ENCODE data around the gene COG2.
"Not testable (repeated sequence)": the region's sequence is repeated elsewhere in the genome, so short reads cannot be mapped to it uniquely, and the experiment has no call there.

Gene COG2

DNA sequence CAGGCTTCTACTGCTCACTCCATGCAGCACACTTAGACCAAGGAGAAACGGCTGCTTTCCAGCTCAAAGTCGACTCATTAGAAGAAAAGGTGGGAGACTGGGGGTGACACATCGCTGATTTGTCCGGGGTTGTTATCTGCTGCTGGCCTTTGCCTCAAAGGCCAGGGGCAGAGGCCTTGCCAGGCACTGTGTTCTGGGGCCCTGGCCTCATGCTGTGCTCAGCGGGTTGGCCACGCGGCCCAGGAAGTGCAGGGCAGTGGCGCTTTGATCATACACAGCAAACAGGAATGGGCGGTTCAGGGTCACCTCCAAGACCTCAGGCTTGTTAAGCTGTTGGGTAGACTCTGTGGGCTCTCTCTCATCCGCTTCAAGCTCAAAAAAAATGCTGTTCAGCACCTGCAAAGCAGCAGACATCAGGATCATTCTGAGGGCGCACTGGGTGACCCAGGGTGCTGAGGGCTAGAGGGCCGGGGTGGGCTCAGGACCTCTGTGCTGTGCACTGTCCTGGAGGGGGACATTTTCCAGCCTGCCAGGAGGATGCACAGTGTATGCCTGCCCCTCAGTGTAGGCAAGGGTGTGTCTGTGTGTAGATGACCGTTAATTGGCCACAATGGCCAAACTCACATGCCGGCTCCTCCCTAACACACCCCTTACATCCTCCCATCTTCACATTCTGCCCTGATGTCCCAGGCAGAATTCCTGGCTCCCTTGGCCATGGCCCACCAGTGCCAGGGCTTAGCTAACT is 60.8 kb downstream of the COG2 start:
- DNase-seq, result peak; percentile 37

DNA sequence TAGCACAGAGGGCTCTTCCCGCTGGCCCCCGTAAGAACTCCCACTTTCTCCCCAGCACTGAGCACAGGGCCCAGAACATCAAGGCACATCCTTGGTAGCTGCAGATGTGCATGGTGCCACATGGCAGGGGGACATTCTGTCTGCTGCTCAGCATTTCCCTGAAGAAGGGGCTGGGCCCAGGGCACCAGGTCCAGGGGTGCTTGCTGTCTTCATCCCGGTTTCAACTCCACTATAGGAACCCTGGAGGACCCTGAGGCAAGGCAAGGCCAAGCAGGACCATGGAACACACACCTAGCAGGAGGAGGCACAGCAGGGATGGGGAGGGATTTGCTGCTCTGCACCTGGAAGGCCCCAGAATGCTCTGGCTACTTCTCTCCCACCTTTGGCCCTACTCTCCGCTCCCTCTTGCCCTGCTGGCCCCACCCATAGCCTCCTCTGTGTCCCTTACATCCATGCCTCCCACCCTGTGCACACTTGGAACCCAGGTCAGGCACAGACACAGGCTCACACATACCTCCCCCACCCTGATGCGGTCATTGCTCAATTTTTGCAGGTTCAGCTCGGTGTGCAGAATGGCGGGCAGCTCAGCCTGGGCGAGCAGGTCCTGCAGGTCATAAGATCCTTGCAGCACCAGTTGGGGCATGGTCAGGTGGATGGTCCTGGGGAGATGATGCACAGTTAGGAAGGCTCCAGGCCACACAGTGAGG is 61.6 kb downstream of the COG2 start:
- no peak for DNase-seq

DNA sequence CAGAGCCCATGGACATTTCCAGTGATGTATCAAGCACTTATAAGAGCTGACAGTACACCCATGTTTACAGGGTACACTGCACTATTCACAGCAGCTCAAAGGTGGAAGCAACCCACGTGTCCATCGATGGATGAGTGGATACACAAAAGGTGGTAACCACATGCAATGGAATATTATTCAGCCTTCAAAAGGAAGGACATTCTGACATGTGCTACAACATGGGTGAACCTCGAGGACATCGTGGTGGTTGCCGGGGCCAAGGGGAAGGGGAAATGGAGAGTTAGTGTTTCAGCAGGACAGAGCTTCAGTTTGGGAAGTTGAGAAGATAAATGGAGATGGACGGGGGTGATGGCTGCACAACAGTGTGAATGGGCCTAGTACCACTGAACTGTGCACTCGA is 62.5 kb downstream of the COG2 start:
- no peak for DNase-seq

DNA sequence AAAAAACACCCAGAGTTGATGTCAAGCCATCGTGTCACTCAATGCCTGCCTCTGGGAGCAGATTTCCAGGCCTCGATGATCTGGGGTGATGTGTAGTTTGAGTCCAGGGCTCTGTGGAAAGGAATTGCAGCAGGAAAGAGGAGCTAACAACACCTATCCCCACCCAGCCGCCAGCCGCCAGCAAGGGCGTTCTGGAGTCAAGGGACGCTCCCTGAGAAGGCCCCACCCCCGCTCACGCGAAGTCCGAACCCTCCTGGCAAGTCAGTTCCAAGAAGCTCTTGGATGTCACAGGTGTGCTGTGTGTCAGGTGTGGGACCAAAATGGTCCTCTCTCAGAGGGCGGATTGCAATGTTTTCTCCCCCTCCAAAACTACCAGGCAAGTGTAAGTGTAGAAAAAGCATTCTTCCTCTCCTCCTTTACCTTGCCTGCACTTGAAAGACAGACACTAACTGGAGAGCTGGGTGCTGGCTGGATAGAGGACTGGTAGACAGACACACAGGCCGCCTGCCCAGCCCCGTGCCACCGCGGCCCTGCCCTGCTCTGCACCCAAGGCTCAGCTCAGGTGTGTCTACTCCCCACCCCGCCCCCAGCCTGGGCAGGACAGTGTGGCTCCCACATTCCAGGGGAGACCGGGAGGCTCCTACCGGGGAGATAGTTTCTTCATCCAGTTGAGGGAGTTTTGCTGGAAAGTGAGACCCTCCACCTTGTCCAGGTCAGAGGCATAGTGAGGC is 63.2 kb downstream of the COG2 start:
- no peak for DNase-seq

DNA sequence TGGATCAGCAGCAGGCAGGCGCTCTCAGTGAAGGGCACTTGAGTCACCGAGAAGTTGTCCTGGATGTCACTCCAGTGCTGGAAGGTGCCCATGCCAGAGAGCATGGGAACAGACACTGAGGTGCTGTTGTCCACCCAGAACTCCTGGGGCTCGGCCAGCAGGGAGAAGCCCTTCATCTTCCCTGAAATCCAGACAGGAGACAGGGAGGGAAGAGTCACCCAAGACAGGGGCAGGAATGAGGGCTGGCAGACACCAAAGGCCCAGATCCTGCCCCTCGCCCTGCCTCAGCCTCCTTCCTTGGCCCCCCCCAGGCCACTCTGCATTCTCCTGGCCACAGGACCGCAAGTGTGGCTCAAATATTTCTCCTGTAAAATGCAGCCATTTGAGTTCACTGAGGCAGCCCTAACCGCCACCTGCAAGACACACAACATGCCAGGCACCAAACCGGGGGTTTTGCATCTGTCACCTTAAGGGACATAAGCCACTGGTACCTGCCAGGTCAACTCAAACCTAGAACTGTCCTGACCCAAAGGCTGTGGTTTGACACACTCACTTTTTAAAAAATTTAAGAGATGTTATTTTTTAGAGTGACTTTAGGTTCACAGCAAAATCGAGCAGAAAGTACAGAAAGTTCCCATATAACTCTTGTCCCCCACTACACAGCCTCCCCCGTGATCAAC is 63.9 kb downstream of the COG2 start:
- no peak for DNase-seq

DNA sequence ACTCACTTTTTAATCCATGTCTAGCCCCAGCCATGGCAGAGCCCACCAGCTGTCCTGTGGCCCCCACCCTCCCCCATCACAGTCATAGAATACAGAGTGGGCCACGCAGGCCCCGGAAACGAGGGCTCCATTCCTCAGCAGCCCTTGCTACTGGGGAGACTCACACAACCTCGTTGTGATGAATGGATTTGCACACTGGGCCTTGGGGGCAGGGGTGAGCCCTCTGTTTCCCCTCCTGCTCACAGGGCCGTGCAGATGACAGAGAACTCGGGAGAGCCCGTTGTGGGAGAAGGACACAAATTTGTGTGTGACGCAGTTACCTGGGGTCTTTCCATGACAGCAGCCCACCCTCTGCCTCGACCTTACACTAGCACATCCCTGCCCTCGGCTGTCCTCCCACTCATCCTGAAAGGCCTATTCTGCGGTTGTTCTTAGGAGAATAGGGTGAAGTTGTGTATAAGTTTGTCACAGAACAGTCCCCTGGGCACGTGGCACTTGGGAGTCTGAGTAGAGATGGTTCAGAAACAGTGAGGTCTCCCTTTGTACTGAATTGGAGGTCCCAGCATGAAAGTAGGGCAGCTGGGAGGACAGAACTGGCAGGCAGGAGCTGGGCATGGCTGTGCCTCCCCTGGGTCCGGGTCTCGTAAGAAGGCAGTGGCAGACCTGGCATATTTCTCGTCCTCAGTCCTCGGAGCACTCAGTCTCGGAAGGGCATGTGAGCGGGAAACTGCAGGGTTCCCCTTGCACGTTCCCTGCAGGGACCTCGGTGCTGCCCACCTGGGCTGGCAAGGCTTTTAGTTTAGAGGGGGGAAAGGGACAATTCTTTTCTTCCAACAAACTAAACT is 64.8 kb downstream of the COG2 start:
- DNase-seq, result no peak

DNA sequence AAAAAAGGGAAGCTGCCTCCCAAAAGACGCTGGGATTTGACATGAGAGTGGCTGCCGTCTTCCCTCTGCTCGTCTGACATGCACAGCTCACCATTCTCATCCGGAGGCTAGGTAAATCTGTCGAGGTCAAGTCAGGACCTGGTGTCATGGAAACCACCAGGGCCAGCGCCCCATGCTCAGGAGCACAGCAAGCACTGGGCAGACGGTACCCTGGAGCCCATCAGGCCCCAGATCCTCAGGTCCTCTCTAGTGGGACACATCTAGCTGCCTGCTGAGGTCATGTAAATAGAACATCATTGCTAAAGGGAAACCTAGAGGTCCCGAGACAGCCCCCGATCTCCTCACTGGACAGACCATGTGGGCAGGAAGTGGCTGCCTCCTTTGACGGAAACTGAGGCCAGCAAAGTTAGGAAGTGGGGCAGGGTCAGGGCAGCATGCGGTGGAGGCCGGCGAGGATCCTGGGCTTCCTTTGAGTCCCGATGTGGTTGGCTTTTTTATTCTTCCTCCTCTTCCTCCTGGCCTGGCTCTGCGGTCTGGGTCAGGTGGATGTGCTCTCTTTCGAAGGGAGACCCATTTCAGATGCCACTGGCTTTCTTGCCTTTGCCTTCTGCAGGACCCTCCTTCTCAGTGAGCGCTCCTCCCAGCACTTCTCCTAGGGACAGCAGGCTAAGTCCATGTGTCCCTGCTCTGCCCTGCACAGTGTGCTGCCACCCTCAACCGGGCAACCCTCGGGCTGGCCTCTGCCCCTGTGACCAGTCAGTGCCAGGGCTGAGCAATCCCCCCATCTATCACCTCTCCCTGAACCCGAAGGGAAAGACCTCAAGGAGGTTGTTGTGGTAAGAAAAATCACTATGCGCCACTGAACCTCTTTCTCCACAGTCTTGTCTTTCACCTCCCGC is 65.7 kb downstream of the COG2 start:
- no peak for DNase-seq

- DNase-seq, result no peak
These were observed 66.6 kb downstream of the COG2 start for GRCh38 chr1:230708631-230709580.

- DNase-seq, result no peak
These were observed 67.6 kb downstream of the COG2 start for GRCh38 chr1:230709619-230710542.

DNA sequence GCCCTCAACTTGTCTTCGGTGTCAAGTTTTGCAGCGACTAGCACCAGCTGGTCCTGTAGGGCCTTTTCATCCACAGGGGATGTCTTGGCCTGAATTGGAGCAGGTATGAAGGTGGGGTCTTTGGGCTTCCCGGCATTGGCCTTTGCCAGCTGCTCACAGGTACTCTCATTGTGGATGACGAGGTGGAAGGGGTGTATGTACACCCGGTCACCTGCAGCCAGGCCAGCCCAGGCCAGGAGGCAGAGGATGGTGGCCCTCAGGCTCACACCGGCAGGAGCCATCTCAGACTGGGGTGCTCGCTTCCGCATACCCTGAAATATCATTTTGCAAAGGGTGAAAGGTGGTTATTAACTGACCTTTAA is 68.2 kb downstream of the COG2 start:
- DNase-seq, result no peak

DNA sequence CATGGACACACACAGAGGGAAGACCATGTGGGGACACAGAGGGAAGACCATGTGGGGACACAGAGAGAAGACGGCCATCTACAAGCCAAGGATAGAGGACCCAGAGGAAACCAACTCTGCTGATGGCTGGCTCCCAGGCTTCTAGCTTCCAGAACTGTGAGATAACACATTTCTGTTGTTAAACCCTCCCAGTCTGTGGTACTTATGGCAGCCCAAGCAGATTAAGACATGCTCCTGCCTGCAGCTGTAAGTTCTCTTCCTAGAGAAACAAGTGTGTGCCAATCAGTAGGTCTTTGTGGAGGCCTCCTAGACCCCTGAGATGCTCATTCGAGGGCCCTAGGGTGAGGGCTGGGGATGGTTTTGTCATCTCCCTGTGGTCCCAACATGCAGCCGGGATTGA is 69.0 kb downstream of the COG2 start:
- DNase-seq, result no peak

DNA sequence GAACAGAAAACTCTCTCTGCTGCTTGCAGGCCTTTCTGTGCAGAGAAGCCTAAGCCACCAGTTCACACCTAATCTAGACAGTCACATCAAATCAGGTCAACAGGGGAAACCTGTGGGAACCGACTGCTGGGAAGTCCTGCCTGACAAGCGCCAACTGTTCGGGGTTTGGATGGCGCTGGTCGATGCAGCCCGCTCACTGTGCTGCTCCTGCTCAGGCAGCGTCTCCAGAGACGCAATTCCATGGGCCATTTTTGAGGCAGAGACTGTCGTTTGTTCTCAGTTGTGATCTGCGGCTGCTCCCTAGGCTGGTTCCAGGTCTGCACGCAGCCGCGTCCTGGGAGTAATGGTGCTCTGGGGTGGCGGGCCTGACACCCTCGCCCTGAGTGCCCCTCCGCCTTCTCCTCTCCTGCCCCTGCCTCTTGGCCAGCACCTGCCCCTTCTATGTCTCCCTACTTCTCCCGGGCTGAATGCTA is 70.2 kb downstream of the COG2 start:
- no peak for DNase-seq

DNA sequence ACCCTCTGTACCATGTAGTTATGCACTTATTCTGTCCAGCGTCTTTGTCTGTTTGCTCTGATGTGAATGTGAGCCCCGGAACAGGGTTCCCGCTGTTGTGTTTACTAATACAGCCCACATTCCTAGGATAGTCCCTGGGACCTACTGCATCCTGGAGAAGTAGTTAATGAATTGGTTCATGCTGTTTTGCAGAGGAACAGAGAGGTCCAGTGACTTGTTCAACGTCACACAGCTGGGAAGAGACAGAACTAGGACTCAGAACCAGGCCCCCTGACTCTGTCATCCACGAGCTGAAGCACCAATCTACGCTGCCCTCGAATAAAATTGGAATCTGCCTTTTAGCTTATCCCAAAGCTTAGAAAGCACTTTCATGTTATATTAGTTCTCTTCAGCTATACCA is 70.9 kb downstream of the COG2 start:
- no peak for DNase-seq

- DNase-seq, result no peak
These were observed 71.2 kb downstream of the COG2 start for GRCh38 chr1:230713547-230713914.

DNA sequence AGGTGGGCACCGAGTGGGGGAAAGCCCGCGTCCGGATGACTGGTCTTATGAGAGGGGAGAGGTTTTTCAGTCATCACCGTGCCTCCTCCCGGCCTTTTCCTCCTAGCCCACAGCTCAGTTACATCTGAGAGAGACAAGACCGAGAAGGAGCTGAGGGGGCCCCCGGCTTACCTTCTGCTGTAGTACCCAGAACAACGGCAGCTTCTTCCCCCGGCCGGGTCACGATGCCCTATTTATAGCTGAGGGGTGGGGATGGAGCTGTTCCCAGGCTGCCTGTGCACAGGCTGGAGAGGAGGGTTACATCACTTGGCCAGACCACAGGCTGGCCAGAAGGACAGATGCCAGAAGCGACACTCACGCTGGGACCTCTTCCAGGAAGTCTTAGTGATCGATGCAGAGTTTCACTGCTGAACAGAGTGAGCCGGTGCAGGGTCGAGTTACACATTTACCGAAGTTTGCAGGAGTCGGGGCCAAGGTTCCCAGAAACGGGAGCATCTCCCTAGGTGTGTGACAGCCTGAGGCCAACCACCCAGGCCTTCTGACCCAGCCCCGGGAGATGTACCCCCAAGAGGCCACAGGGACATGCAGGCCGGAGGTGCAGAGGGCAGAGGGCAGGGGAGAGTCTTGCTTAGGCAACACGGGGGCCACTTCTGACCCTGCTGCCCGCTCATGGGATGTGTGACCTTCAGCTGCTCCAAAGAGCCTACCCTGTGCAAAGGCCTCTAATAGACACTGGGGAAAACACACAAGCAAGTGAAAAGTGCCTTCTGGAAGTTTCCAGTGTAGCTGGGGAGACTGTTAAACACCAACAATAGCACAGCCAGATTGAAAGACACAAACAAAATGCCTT is 71.9 kb downstream of the COG2 start, which contains the start of gene AGT:
Gene AGT, minus strand, starts transcription at position 208 of the 850 bp plus-strand sequence. CDS start 3,299 bp downstream, outside the sequence.
- DNase-seq, result no peak

GRCh38 chr1:230715510-230715909 is 73.2 kb downstream of the COG2 start:
- no peak for DNase-seq

DNA sequence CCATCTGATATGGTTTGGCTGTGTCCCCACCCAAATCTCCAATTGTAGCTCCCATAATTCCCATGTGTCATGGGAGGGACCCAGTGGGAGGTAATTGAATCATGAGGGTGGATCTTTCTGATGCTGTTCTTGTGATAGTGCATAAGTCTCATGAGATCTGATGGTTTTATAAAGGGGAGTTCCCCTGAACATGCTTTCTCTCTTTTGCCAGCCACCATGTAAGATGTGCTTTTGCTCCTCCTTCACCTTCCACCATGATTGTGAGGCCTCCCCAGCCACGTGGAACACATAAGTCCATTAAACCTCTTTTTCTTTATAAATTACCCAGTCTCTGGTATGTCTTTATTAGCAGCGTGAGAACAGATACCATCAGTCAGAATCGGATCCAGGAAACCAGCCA is 74.2 kb downstream of the COG2 start:
- DNase-seq, result not testable (repeated sequence)

DNA sequence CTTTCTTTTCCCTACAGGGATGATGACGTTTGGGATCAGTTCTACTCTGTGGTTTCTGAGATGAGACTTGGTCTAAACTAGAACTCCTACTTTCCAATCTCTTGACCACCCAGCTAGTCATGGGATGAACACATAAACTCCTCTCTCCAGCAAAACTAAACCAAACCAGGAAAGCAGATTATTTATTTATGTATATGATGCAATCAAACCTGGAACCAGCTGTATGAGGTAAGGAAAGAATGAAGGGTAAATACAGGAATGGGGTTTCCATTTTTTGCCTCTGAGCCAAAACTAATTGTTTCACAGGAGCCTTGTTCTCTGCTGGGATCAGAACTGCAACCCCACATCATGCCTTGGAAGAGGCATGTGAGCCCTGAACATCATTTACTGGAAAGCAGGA is 75.0 kb downstream of the COG2 start:
- no peak for DNase-seq

Measured in RPMI8226 (cell line).